Left lung (tissue), 10 donors: ENCODE measurements around the gene DLGAP1. TPM values are rescaled to one million over a fixed set of nuclear protein-coding genes. Genes with fewer than 3 reads are reported as not detected.
"Not testable (repeated sequence)": the region's sequence is repeated elsewhere in the genome, so short reads cannot be mapped to it uniquely, and the experiment has no call there.

Experiments
- ATAC-seq: fragments of 200-7000 bp; cut with Tn5 transposase; one replicate; pipeline ENCODE4 v1.9.1; 2020; ENCODE audit warnings: moderate library complexity
- DNase-seq, 4 donors: peaks; one replicate each; pipeline ENCODE4 v3.0.0-alpha.2; 2013 to 2020
- H3K27ac ChIP-seq, 2 donors: fragments of 200-600 bp; sonication (generic) in 1 of 2; one replicate each; pipeline versions ENCODE4 v1.5.0 to v1.8.0; 2020 to 2021
- H3K27me3 ChIP-seq, 2 donors: fragments of 200-600 bp; sonication (generic) in 1 of 2; one replicate each; pipeline versions ENCODE4 v1.5.0 to v1.8.0; 2020 to 2021
- H3K36me3 ChIP-seq, 2 donors: fragments of 200-600 bp; sonication (generic) in 1 of 2; one replicate each; pipeline versions ENCODE4 v1.5.0 to v1.8.0; 2020 to 2021
- H3K4me1 ChIP-seq, 2 donors: fragments of 200-600 bp; one replicate each; pipeline ENCODE4 v1.8.0; 2021
- H3K4me3 ChIP-seq, 2 donors: fragments of 200-600 bp; sonication (generic) in 1 of 2; one replicate each; pipeline versions ENCODE4 v1.5.0 to v1.8.0; 2020 to 2021; ENCODE audit warnings: mild to moderate bottlenecking in 1 of 2
- H3K9me3 ChIP-seq, 2 donors: fragments of 200-600 bp; sonication (generic) in 1 of 2; one replicate each; pipeline versions ENCODE4 v1.5.0 to v1.8.0; 2020 to 2021
- CTCF ChIP-seq, 2 donors: fragments of 200-600 bp; sonication (generic) in 1 of 2; IDR thresholded peaks; one replicate each; pipeline versions ENCODE4 v1.5.0 to v1.8.0; 2021; ENCODE audit warnings: antibody characterized with exemption in 2 of 2
- intact Hi-C, 2 donors: fragments of 100-400 bp; cut with DNase I; formaldehyde crosslinking; loops; one replicate each; pipeline versions ENCODE4 v1.11.2 to v1.14.2; 2022
- polyA plus RNA-seq, 6 donors: library from polyadenylated mRNA; unstranded; fragments of 120-200 nt; gene quantifications; one replicate each; pipeline ENCODE4 v1.2.1, GENCODE V29; 2013; ENCODE audit not compliant: insufficient read length in 6 of 6
- total RNA-seq, 2 donors: library from RNA; stranded (reverse); fragmentation: NEBNext Ultra II Directional; extraction: Animal tissue kit (Norgen Biotek cat#: 25700); gene quantifications; one replicate each; pipeline ENCODE4 v1.2.1, GENCODE V29; 2021
- donor health status: DM: no; HTN: yes; CAD: no.
- donor health status: DM: no; HTN: no; CAD: no.

Gene DLGAP1
- total and polyA plus RNA-seq, 8 donors: 1.6 to 4.0 (median 2.1) TPM

- intact Hi-C loops: no loop called here
- no peak for TF ChIP-seq CTCF (IDR thresholded peaks at IDR 0.05)
- Histone ChIP-seq H3K4me1 (no peaks in the 10 kb centered on the region), H3K9me3 (no peaks in the 10 kb centered on the region), H3K36me3 (no peaks in the 10 kb centered on the region), H3K4me3 (no peak overlapping the region), H3K27me3 (no peaks in the 10 kb centered on the region), H3K27ac (no peak overlapping the region)
- DNase-seq (no peak), ATAC-seq (no peak)
Measured at GRCh38 chr18:4309227-4309626, 145.9 kb downstream of the DLGAP1 start.

DNA sequence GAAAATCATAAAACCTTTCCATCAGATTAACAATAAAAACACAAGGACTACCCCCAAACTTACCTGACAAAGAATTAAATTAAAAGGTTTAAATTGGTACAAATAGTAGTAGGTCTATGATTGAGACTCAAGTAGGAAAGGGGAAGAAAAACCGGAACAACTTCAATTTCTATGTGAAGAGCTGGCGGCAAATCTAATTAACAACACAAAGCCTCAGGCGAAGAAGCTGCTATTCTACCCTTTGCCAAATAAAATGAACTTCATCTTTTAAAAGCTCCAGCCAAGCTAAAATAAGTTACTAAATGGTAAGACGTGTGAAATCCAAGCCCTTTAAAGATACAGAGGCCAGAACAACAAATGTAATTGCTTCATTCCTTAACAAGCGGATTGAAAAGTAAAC, 146.5 kb downstream of the DLGAP1 start:
- H3K27ac ChIP-seq: no peak overlapping the region
- no peaks in the 10 kb centered on the region for H3K27me3 ChIP-seq
- H3K4me1 ChIP-seq: no peaks in the 10 kb centered on the region
- intact Hi-C loops: no loop called here
- H3K9me3 ChIP-seq: no peaks in the 10 kb centered on the region
- no peak overlapping the region for H3K4me3 ChIP-seq
- DNase-seq (no peak), ATAC-seq (no peak)
- no peaks in the 10 kb centered on the region for H3K36me3 ChIP-seq
- TF ChIP-seq CTCF (IDR thresholded peaks at IDR 0.05): no peak

- Histone ChIP-seq H3K27me3 (no peaks in the 10 kb centered on the region), H3K27ac (no peak overlapping the region), H3K36me3 (no peaks in the 10 kb centered on the region), H3K4me3 (no peak overlapping the region), H3K9me3 (no peaks in the 10 kb centered on the region), H3K4me1 (no peaks in the 10 kb centered on the region)
- ATAC-seq: no peak
- TF ChIP-seq CTCF (IDR thresholded peaks at IDR 0.05): no peak
- intact Hi-C loops: no loop called here
- no peak for DNase-seq
Measured at GRCh38 chr18:4299395-4299794, 155.7 kb downstream of the DLGAP1 start.

DNA sequence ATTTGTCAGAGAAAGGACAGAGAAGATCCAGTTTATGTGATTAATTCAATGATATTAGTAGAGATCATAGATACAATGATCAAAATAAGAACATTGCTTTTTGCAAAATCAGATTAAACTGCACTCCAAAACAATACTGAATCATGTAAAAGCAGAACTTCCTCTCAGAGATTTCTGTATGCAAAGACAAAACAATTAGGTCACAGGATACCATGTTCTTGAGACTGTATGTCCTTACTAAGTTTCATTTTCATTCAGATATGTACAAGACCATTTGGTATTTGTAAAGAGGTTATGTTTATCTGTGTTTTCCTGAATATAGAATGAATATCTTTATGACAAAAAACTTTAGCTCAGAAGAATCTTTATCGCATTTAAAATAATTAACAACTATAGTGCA, 161.8 kb downstream of the DLGAP1 start:
- Histone ChIP-seq H3K27ac (no peak overlapping the region), H3K4me1 (no peaks in the 10 kb centered on the region), H3K9me3 (no peaks in the 10 kb centered on the region), H3K27me3 (no peaks in the 10 kb centered on the region), H3K36me3 (no peaks in the 10 kb centered on the region), H3K4me3 (no peak overlapping the region)
- no peak for TF ChIP-seq CTCF (IDR thresholded peaks at IDR 0.05)
- no peak for DNase-seq
- ATAC-seq: no peak
- intact Hi-C loops: no loop called here

DNA sequence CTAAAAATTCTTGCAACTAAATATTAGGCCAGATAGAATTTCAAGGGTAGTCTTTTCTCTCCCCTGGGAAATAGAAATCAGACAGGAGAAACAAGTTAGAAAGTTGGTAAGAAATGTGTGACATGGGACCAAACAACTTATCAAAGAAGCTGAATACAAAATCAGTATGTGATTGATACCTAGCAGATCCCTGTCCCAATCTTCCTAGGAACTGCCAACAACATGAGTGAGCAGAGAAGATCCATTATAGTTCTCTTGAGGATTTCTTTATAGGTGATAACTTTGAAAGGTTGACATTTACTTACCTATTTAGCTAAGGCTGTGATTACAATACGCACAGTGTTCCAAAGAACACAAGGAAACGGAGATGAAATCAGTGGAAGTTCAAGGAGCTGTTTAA, 162.4 kb downstream of the DLGAP1 start:
- intact Hi-C loops: no loop called here
- Histone ChIP-seq H3K4me3 (no peak overlapping the region), H3K27ac (no peak overlapping the region), H3K9me3 (no peaks in the 10 kb centered on the region), H3K27me3 (no peaks in the 10 kb centered on the region), H3K36me3 (no peaks in the 10 kb centered on the region), H3K4me1 (no peaks in the 10 kb centered on the region)
- no peak for TF ChIP-seq CTCF (IDR thresholded peaks at IDR 0.05)
- DNase-seq: no peak
- no peak for ATAC-seq

DNA sequence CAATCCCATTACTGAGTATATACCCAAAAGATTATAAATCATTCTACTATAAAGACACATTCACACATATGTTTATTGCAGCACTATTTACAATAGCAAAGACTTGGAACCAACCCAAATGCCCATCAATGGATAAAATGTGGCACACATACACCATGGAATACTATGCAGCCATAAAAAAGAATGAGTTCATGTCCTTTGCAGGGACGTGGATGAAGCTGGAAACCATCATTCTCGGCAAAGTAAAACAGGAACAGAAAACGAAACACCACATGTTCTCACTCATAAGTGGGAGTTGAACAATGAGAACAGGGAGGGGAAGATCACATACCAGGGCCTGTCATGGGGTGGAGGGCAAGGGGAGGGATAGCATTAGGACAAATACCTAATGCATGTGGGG, 167.8 kb downstream of the DLGAP1 start:
- H3K27me3 ChIP-seq, ATAC-seq, H3K36me3 ChIP-seq, H3K4me3 ChIP-seq, H3K4me1 ChIP-seq, intact Hi-C loops, DNase-seq, H3K27ac ChIP-seq, H3K9me3 ChIP-seq: not testable (repeated sequence)
